Omental fat pad (tissue), 4 donors: ENCODE data around the gene GALNT15. TPM values are rescaled to one million over a fixed set of nuclear protein-coding genes. Genes with fewer than 3 reads are reported as not detected.

Source experiments
- ATAC-seq: fragments of 150-250 bp; one replicate; pipeline ENCODE4 v1.9.1; 2016; ENCODE audit warnings: mild to moderate bottlenecking, moderate library complexity; ENCODE audit not compliant: low FRiP score
- DNase-seq: peaks from one replicate; pipeline ENCODE4 v3.0.0-alpha.2; 2019; ENCODE audit warnings: low spot score
- total RNA-seq, 4 donors: library from RNA; depleted of rRNA; stranded (reverse); fragments of >200 nt; gene quantifications; one replicate each; pipeline ENCODE4 v1.1.0, GENCODE V29; 2016
- TF ChIP-seq, protein P1 (sequence below), 3 donors: fragments of 450-650 bp; IDR thresholded peaks; one replicate each; pipeline ENCODE4 v1.5.1; 2016 to 2017; ENCODE audit warnings: antibody characterized with exemption in 3 of 3, mild to moderate bottlenecking in 3 of 3, moderate library complexity in 2 of 3

The GALNT15 gene
- total RNA-seq, 4 donors from 2014 or later: 135 to 717 (median 384) TPM

DNA sequence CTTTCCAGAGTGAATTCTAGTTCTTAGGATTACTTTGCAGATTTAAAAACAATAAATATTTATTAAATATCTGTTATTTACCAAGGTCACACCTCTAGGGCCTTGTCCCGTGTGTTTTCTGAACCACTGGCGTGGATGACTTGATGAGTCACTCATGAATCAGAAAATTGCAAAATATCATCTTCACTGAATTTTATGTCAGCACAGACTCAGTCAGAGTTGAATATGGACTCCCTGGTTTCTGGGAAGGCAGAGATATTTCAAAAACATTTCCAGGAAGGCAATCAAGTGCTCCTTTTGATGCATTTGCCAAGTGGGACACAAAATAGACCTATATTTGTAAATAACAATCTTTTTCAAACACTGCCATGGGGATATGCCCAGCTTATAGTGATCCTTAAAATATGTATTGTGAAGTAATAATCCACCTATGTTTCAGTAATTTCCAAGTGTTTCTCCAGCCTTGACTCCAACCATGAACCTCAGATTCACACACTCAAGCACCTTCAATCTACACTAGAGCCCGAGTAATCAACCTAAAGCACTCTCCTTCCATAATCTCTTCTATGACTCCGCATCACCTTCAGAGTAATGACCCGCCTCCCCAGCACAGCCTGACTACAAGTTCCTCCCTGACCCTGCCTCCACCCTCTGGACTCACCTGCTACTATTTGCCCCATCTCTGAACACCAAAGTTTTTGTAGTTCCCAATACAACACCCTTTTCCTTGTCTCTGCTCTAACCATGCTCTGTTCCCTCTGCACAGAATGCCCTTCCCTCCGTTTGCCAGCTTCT lies 65.9 kb downstream of the GALNT15 start:
- peak; percentile 75 for ATAC-seq
- TF ChIP-seq, protein P1, sequence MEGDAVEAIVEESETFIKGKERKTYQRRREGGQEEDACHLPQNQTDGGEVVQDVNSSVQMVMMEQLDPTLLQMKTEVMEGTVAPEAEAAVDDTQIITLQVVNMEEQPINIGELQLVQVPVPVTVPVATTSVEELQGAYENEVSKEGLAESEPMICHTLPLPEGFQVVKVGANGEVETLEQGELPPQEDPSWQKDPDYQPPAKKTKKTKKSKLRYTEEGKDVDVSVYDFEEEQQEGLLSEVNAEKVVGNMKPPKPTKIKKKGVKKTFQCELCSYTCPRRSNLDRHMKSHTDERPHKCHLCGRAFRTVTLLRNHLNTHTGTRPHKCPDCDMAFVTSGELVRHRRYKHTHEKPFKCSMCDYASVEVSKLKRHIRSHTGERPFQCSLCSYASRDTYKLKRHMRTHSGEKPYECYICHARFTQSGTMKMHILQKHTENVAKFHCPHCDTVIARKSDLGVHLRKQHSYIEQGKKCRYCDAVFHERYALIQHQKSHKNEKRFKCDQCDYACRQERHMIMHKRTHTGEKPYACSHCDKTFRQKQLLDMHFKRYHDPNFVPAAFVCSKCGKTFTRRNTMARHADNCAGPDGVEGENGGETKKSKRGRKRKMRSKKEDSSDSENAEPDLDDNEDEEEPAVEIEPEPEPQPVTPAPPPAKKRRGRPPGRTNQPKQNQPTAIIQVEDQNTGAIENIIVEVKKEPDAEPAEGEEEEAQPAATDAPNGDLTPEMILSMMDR (IDR thresholded peaks at IDR 0.05): no peak
- no peak for DNase-seq

- TF ChIP-seq, protein P1 (IDR thresholded peaks at IDR 0.05): no peak
- ATAC-seq (no peak), DNase-seq (no peak)
Measured at GRCh38 chr3:16241225-16241624, 66.7 kb downstream of the GALNT15 start.

- ATAC-seq (no peak), DNase-seq (no peak)
- TF ChIP-seq, protein P1 (IDR thresholded peaks at IDR 0.05): no peak
Measured at GRCh38 chr3:16242177-16242576, 67.7 kb downstream of the GALNT15 start.

- DNase-seq (no peak), ATAC-seq (no peak)
- TF ChIP-seq, protein P1 (IDR thresholded peaks at IDR 0.05): no peak
Measured at GRCh38 chr3:16243706-16244490, 69.4 kb downstream of the GALNT15 start.

GRCh38 chr3:16245609-16246008 lies 71.1 kb downstream of the GALNT15 start:
- DNase-seq (no peak), ATAC-seq (no peak)
- TF ChIP-seq, protein P1 (IDR thresholded peaks at IDR 0.05): no peak

- DNase-seq (peak; percentile 73), ATAC-seq (peak; percentile 72)
Measured at GRCh38 chr3:16247282-16248061, 73.0 kb downstream of the GALNT15 start.

More at GRCh38 chr3:16247282-16248061, 73.0 kb downstream of the GALNT15 start:
- TF ChIP-seq, protein P1 (IDR thresholded peaks at IDR 0.05): peak in 1 of 3 donors; percentile 75
